Gastrocnemius medialis (tissue), 4 donors: ENCODE measurements around the gene ARHGEF18. TPM values are rescaled to one million over a fixed set of nuclear protein-coding genes. Genes with fewer than 3 reads are reported as not detected.

Experiments used
- ATAC-seq, 2 donors: fragments of 150-250 bp; one replicate each; pipeline ENCODE4 v1.9.1; 2016
- DNase-seq, 2 donors: peaks; one replicate each; pipeline ENCODE4 v3.0.0-alpha.2; 2019
- H3K27ac ChIP-seq, 4 donors: fragments of 200-600 bp; sonication (generic); 1 replicate in 1 of 4; 2 replicates in 3 of 4; pipeline ENCODE4 v1.5.1; 2016 to 2018; ENCODE audit warnings: mild to moderate bottlenecking in 2 of 4, moderate library complexity in 1 of 4
- H3K27me3 ChIP-seq, 3 donors: fragments of 200-600 bp; sonication (generic) in 2 of 3; 1 replicate in 1 of 3; 2 replicates in 2 of 3; pipeline versions ENCODE4 v1.5.1 to v1.6.0; 2016 to 2019; ENCODE audit warnings: mild to moderate bottlenecking in 1 of 3, moderate library complexity in 1 of 3
- H3K36me3 ChIP-seq, 2 donors: fragments of 200-600 bp; sonication (generic) in 1 of 2; one replicate each; pipeline ENCODE4 v1.5.1; 2017 to 2018
- H3K4me1 ChIP-seq, 2 donors: fragments of 200-600 bp; sonication (generic) in 1 of 2; one replicate each; pipeline ENCODE4 v1.5.1; 2016 to 2017; ENCODE audit warnings: mild to moderate bottlenecking in 2 of 2
- H3K4me3 ChIP-seq, 4 donors: fragments of 200-600 bp; sonication (generic) in 3 of 4; 1 replicate in 1 of 4; 2 replicates in 3 of 4; pipeline ENCODE4 v1.5.1; 2016 to 2019; ENCODE audit warnings: mild to moderate bottlenecking in 2 of 4
- H3K9me3 ChIP-seq, 3 donors: fragments of 200-600 bp; sonication (generic) in 2 of 3; 1 replicate in 1 of 3; 2 replicates in 2 of 3; pipeline ENCODE4 v1.5.1; 2016 to 2019
- CTCF ChIP-seq, 5 experiments: fragments of 450-650 bp in 3 of 5; fragments of 200-600 bp in 2 of 5; sonication (generic) in 2 of 5; IDR thresholded peaks in 4 of 5; conservative IDR thresholded peaks in 1 of 5; 1 replicate in 4 of 5; 2 replicates in 1 of 5; pipeline ENCODE4 v1.5.1; 2016 to 2019; ENCODE audit warnings: antibody characterized with exemption in 5 of 5, mild to moderate bottlenecking in 3 of 5, moderate library complexity in 3 of 5
- POLR2A ChIP-seq, 2 donors: fragments of 450-650 bp; IDR thresholded peaks; one replicate each; pipeline ENCODE4 v1.6.1; 2017; ENCODE audit warnings: antibody characterized with exemption in 2 of 2, mild to moderate bottlenecking in 2 of 2, moderate library complexity in 2 of 2
- in situ Hi-C, 4 donors: fragments of 200-750 bp; cut with MboI; loops; one replicate each; pipeline versions ENCODE4 v1.15.0 to v1.8.0; 2017; ENCODE audit warnings: low sequenced_read_pairs in 4 of 4
- intact Hi-C: fragments of 100-400 bp; cut with DNase I; formaldehyde crosslinking; loops from one replicate; pipeline ENCODE4 v1.15.1; 2023; ENCODE audit warnings: low total_unique reads
- total RNA-seq, 4 donors: library from RNA; depleted of rRNA; stranded (reverse); fragments of >200 nt; gene quantifications; one replicate each; pipeline versions ENCODE4 v1.1.0 to v1.2.3, GENCODE V29; 2016

Gene ARHGEF18
- total RNA-seq, 4 donors from 2014 or later: 7.9 to 11.3 (median 10.2) TPM

- no peaks in the 10 kb centered on the region for H3K27me3 ChIP-seq
- ATAC-seq (peak; percentile 18 to 32), DNase-seq (no peak)
- no peaks in the 10 kb centered on the region for H3K9me3 ChIP-seq
- no peaks in the 10 kb centered on the region for H3K36me3 ChIP-seq
- intact Hi-C loops: loop anchor here (1.0 to 5.0 kb wide), 2 partner anchors 139 to 1437 kb away; partner anchors contain the start of genes MBD3L1 and ZNF558
- in situ Hi-C loops: loop anchor here in 1 of 4 donors (25.0 kb wide), 1 partner anchor 142 kb away; the partner anchor contains the start of gene PNPLA6
- H3K4me3 ChIP-seq: peak overlapping the region; percentile 92 to 100 (median 97)
- TF ChIP-seq CTCF (IDR thresholded peaks at IDR 0.05 in 4 of 5, conservative IDR thresholded peaks at IDR 0.05 in 1 of 5): no peak
- no peak for TF ChIP-seq POLR2A (IDR thresholded peaks at IDR 0.05)
- H3K27ac ChIP-seq: peak overlapping the region; percentile 80 to 87 (median 84)
- peaks cover 25 to 31% of the 10 kb centered on the region in 2 donors for H3K4me1 ChIP-seq
These were observed 46.8 kb downstream of the ARHGEF18 start for GRCh38 chr19:7395360-7396066.

GRCh38 chr19:7397687-7398086, 49.0 kb downstream of the ARHGEF18 start:
- intact Hi-C loops (loop anchor here (5.0 kb wide), 1 partner anchor 1435 kb away; the partner anchor contains the start of genes MBD3L1 and ZNF558), in situ Hi-C loops (loop anchor here in 1 of 4 donors (25.0 kb wide), 1 partner anchor 140 kb away; the partner anchor contains the start of gene PNPLA6)
- H3K4me1 ChIP-seq: peaks cover 25 to 31% of the 10 kb centered on the region in 2 donors
- ATAC-seq (no peak), DNase-seq (no peak)
- TF ChIP-seq CTCF (IDR thresholded peaks at IDR 0.05 in 4 of 5, conservative IDR thresholded peaks at IDR 0.05 in 1 of 5) (no peak), POLR2A (IDR thresholded peaks at IDR 0.05) (no peak)
- peak overlapping the region in 1 of 4 donors; percentile 74 for H3K27ac ChIP-seq
- no peak overlapping the region for H3K4me3 ChIP-seq
- no peaks in the 10 kb centered on the region for H3K36me3 ChIP-seq
- H3K27me3 ChIP-seq: no peaks in the 10 kb centered on the region
- no peaks in the 10 kb centered on the region for H3K9me3 ChIP-seq

Other genes starting within 250 kb of the ARHGEF18 start
- gene INSR, start 54.5 kb upstream of the ARHGEF18 start, total RNA-seq: 100 to 1,000 TPM in 1 of 4 donors, 10 to 100 TPM in 3; 54.0 to 226 (median 71.1) TPM
- 1 to 10 TPM in 2 of 4 donors, under 1 TPM in 1, not detected in 1; 0.51 to 1.4 (median 1.1) TPM for gene PEX11G, start 140.1 kb downstream of the ARHGEF18 start, total RNA-seq
- 100 to 1,000 TPM in 2 of 4 donors, 10 to 100 TPM in 2; 69.8 to 139 (median 116) TPM for gene ZNF358, start 167.2 kb downstream of the ARHGEF18 start, total RNA-seq
- gene MCOLN1, start 173.7 kb downstream of the ARHGEF18 start, total RNA-seq: 10 to 100 TPM in 3 of 4 donors, 1 to 10 TPM in 1; 9.2 to 13.6 (median 11.5) TPM
- gene PNPLA6, start 186.8 kb downstream of the ARHGEF18 start, total RNA-seq: 100 to 1,000 TPM in 1 of 4 donors, 10 to 100 TPM in 3; 61.4 to 101 (median 75.1) TPM
- under 1 TPM in 2 of 4 donors, not detected in 2; 0.15 to 0.16 TPM for gene CAMSAP3, start 246.9 kb downstream of the ARHGEF18 start, total RNA-seq